GM12878 (cell line): ENCODE measurements around the gene BCHE. TPM values are rescaled to one million over a fixed set of nuclear protein-coding genes. Genes with fewer than 3 reads are reported as not detected.

Source experiments
- EGR1 ChIP-seq, 2 experiments: IDR thresholded peaks; 1 replicate in 1 of 2; 2 replicates in 1 of 2; pipeline ENCODE4 v1.6.1; 2011 to 2012; ENCODE audit warnings: low read depth in 2 of 2, low read length in 2 of 2, borderline replicate concordance in 1 of 2, mild to moderate bottlenecking in 1 of 2, moderate library complexity in 1 of 2
- HDGF ChIP-seq: fragments of 450-650 bp; IDR thresholded peaks from 2 replicates; pipeline ENCODE4 v1.6.1; 2016; ENCODE audit warnings: antibody characterized with exemption
- NFYB ChIP-seq: IDR thresholded peaks from 2 replicates; pipeline ENCODE4 v1.6.1; 2011; ENCODE audit warnings: low read depth, mild to moderate bottlenecking, low read length, improper control_type of control experiment, moderate library complexity; ENCODE audit not compliant: insufficient read depth
- RFX5 ChIP-seq: IDR thresholded peaks from 2 replicates; pipeline ENCODE4 v1.6.1; 2011; ENCODE audit warnings: low read depth, low read length, improper control_type of control experiment
- polyA plus RNA-seq, 11 experiments: library from polyadenylated mRNA; depleted of rRNA in 4 of 11; unstranded in 6 of 11; stranded (reverse) in 5 of 11; fragments of >200 nt; fragmentation: Nextera tagmentation in 4 of 11; fragmentation: Illumina TruSeq in 1 of 11; extraction: Ambion mirVana in 4 of 11; extraction: Trizol in 1 of 11; gene quantifications; 1 replicate in 1 of 11; 2 replicates in 10 of 11; pipeline versions ENCODE4 v1.2.1 to v1.2.3, GENCODE V29; 2011 to 2016; ENCODE audit warnings: inconsistent platforms in 2 of 11, missing spikeins in 2 of 11, low read depth in 1 of 11
- total RNA-seq, 4 experiments: library from RNA; depleted of rRNA in 3 of 4; stranded (reverse); fragments of >200 nt in 3 of 4; fragmentation: Illumina TruSeq in 1 of 4; extraction: Trizol in 1 of 4; gene quantifications; 2 replicates each; pipeline versions ENCODE4 v1.2.1 to v1.2.3, GENCODE V29; 2013 to 2021
- TF ChIP-seq, protein P1 (sequence below): fragments of 450-650 bp; IDR thresholded peaks from 2 replicates; pipeline ENCODE4 v1.6.1; 2017; ENCODE audit warnings: mild to moderate bottlenecking, moderate library complexity
- TF ChIP-seq, protein P2 (sequence below): fragments of 450-650 bp; IDR thresholded peaks from 2 replicates; pipeline ENCODE4 v1.6.1; 2016; ENCODE audit warnings: mild to moderate bottlenecking, moderate library complexity, borderline replicate concordance

Gene BCHE
- total and polyA plus RNA-seq, 10 of the 15 experiments (the other 5 are each of a cell fraction or from before 2014, with no cell fraction given): 16.8 to 233 (median 29.3) TPM

DNA sequence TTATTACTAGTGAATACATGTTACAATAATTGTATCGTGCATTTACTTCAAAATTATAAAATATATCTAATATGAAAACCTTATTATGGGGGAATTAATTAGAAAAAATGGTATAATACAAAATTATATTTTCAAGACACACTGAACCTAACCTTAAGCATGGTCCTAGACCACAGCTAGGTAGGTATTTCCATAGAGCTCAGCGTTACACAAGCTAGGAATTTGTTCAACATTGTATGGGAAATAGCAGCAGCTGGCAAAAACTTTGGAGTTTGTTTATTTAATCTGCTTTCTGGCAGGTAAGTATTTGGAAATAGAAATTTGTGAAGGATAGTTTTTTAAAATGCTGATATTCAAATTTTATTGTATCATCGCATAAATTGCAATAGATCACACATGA lies 52.9 kb downstream of the BCHE start (continued):
- TF ChIP-seq, protein P1, sequence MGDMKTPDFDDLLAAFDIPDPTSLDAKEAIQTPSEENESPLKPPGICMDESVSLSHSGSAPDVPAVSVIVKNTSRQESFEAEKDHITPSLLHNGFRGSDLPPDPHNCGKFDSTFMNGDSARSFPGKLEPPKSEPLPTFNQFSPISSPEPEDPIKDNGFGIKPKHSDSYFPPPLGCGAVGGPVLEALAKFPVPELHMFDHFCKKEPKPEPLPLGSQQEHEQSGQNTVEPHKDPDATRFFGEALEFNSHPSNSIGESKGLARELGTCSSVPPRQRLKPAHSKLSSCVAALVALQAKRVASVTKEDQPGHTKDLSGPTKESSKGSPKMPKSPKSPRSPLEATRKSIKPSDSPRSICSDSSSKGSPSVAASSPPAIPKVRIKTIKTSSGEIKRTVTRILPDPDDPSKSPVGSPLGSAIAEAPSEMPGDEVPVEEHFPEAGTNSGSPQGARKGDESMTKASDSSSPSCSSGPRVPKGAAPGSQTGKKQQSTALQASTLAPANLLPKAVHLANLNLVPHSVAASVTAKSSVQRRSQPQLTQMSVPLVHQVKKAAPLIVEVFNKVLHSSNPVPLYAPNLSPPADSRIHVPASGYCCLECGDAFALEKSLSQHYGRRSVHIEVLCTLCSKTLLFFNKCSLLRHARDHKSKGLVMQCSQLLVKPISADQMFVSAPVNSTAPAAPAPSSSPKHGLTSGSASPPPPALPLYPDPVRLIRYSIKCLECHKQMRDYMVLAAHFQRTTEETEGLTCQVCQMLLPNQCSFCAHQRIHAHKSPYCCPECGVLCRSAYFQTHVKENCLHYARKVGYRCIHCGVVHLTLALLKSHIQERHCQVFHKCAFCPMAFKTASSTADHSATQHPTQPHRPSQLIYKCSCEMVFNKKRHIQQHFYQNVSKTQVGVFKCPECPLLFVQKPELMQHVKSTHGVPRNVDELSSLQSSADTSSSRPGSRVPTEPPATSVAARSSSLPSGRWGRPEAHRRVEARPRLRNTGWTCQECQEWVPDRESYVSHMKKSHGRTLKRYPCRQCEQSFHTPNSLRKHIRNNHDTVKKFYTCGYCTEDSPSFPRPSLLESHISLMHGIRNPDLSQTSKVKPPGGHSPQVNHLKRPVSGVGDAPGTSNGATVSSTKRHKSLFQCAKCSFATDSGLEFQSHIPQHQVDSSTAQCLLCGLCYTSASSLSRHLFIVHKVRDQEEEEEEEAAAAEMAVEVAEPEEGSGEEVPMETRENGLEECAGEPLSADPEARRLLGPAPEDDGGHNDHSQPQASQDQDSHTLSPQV: no peak
- TF ChIP-seq, protein P2, sequence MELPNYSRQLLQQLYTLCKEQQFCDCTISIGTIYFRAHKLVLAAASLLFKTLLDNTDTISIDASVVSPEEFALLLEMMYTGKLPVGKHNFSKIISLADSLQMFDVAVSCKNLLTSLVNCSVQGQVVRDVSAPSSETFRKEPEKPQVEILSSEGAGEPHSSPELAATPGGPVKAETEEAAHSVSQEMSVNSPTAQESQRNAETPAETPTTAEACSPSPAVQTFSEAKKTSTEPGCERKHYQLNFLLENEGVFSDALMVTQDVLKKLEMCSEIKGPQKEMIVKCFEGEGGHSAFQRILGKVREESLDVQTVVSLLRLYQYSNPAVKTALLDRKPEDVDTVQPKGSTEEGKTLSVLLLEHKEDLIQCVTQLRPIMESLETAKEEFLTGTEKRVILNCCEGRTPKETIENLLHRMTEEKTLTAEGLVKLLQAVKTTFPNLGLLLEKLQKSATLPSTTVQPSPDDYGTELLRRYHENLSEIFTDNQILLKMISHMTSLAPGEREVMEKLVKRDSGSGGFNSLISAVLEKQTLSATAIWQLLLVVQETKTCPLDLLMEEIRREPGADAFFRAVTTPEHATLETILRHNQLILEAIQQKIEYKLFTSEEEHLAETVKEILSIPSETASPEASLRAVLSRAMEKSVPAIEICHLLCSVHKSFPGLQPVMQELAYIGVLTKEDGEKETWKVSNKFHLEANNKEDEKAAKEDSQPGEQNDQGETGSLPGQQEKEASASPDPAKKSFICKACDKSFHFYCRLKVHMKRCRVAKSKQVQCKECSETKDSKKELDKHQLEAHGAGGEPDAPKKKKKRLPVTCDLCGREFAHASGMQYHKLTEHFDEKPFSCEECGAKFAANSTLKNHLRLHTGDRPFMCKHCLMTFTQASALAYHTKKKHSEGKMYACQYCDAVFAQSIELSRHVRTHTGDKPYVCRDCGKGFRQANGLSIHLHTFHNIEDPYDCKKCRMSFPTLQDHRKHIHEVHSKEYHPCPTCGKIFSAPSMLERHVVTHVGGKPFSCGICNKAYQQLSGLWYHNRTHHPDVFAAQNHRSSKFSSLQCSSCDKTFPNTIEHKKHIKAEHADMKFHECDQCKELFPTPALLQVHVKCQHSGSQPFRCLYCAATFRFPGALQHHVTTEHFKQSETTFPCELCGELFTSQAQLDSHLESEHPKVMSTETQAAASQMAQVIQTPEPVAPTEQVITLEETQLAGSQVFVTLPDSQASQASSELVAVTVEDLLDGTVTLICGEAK: no peak
- no peak for TF ChIP-seq RFX5
- no peak for TF ChIP-seq EGR1 (IDR thresholded peaks at IDR 0.05; ENCODE audit: borderline replicate concordance in 1 of 2, low read depth in 2 of 2, low read length in 2 of 2)
- TF ChIP-seq HDGF: no peak
- no peak for TF ChIP-seq NFYB
